SU-DHL-6 (cell line): ENCODE measurements around the gene MAP4K1.

ENCODE experiments used
- H2AFZ ChIP-seq: fragments of 200-600 bp; sonication (generic); 2 replicates; pipeline ENCODE4 v1.6.1; 2014; ENCODE audit warnings: low read depth, mild to moderate bottlenecking, moderate library complexity, mixed read lengths, antibody characterized with exemption, low read length; ENCODE audit not compliant: severe bottlenecking
- H3F3A ChIP-seq: fragments of 200-600 bp; shearing (Covaris generic); 2 replicates; pipeline ENCODE4 v1.6.0; 2016; ENCODE audit warnings: antibody characterized with exemption, mild to moderate bottlenecking; ENCODE audit not compliant: insufficient read depth
- H3K27ac ChIP-seq: fragments of 200-600 bp; sonication (generic); 2 replicates; pipeline ENCODE4 v1.5.1; 2016; ENCODE audit warnings: low read depth, mild to moderate bottlenecking, low read length, moderate library complexity, mixed read lengths
- H3K27me3 ChIP-seq: fragments of 200-600 bp; sonication (generic), shearing (Covaris generic); 2 replicates; pipeline ENCODE4 v1.6.0; 2014; ENCODE audit warnings: mild to moderate bottlenecking, low read length
- H3K36me3 ChIP-seq: fragments of 200-600 bp; sonication (generic); 2 replicates; pipeline ENCODE4 v1.6.1; 2014; ENCODE audit warnings: mild to moderate bottlenecking, low read length, mixed read lengths
- H3K4me2 ChIP-seq: fragments of 300-600, 200-600 bp; shearing (Covaris generic), sonication (generic); 2 replicates; pipeline ENCODE4 v1.6.0; 2014; ENCODE audit warnings: low read length, low read depth, mild to moderate bottlenecking; ENCODE audit not compliant: poor library complexity, severe bottlenecking
- H3K4me3 ChIP-seq: fragments of 200-600 bp; sonication (generic); 2 replicates; pipeline ENCODE4 v1.5.1; 2014; ENCODE audit warnings: antibody characterized with exemption, low read length, mild to moderate bottlenecking, mixed read lengths; ENCODE audit not compliant: insufficient read depth, poor library complexity, severe bottlenecking
- H3K79me2 ChIP-seq: fragments of 200-600 bp; sonication (generic); 2 replicates; pipeline ENCODE4 v1.6.1; 2014; ENCODE audit warnings: mild to moderate bottlenecking, low read length, moderate library complexity; ENCODE audit not compliant: insufficient read depth
- H3K9ac ChIP-seq: fragments of 200-600 bp; sonication (generic); 2 replicates; pipeline ENCODE4 v1.7.0; 2014; ENCODE audit warnings: mild to moderate bottlenecking, low read length
- H3K9me2 ChIP-seq: fragments of 200-600 bp; sonication (generic); replicated peaks from 2 replicates; pipeline ENCODE4 v1.6.1; 2014; ENCODE audit warnings: low read length; ENCODE audit not compliant: insufficient read depth
- H3K9me3 ChIP-seq: fragments of 200-600 bp; sonication (generic); 2 replicates; pipeline ENCODE4 v1.6.1; 2014; ENCODE audit warnings: low read length, mixed read lengths; ENCODE audit not compliant: insufficient read depth
- H4K20me1 ChIP-seq: fragments of 200-600 bp; sonication (generic); 2 replicates; pipeline ENCODE4 v1.6.1; 2014; ENCODE audit warnings: low read depth, mild to moderate bottlenecking, antibody characterized with exemption, low read length, moderate library complexity, mixed read lengths
- EZH2phosphoT487 ChIP-seq: fragments of 200-600 bp; sonication (generic), shearing (Covaris generic); conservative IDR thresholded peaks from 2 replicates; pipeline ENCODE4 v1.6.1; 2018; ENCODE audit warnings: mild to moderate bottlenecking, antibody characterized with exemption, low read length, moderate library complexity, mixed read lengths
- TF ChIP-seq, protein P1 (sequence below): fragments of 200-600 bp; sonication (generic); IDR thresholded peaks from one replicate; pipeline ENCODE4 v1.5.1; 2017; ENCODE audit warnings: antibody characterized with exemption, mild to moderate bottlenecking, low read length, moderate library complexity; ENCODE audit not compliant: insufficient read depth, poor library complexity, severe bottlenecking

Gene MAP4K1

DNA sequence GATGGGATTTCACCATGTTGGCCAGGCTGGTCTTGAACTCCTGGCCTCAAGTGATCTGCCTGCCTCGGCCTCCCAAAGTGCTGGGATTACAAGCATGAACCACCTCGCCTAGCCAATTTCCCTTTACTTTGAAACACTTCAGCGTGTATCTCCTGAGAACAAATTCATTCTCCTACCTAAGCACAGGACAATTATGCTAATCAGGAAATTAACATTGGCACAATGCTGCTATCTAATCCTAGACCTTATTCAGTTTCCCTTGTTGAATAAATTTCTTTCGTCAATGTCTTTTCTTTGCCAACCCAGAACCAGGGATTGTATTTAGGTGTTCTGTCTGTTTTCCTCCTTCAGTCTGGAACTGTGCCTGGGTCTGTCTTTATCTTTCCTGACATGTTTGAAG lies 67.8 kb downstream of the MAP4K1 start:
- H3K4me2 ChIP-seq, result no peak overlapping the region
- no peak overlapping the region for H3K9ac ChIP-seq
- no peak overlapping the region for H2AFZ ChIP-seq
- H3K36me3 ChIP-seq, result no peaks in the 10 kb centered on the region
- no peaks in the 10 kb centered on the region for H3F3A ChIP-seq
- H3K9me3 ChIP-seq, result no peaks in the 10 kb centered on the region
- H3K9me2 ChIP-seq, result no peaks in the 10 kb centered on the region
- TF ChIP-seq, protein P1, sequence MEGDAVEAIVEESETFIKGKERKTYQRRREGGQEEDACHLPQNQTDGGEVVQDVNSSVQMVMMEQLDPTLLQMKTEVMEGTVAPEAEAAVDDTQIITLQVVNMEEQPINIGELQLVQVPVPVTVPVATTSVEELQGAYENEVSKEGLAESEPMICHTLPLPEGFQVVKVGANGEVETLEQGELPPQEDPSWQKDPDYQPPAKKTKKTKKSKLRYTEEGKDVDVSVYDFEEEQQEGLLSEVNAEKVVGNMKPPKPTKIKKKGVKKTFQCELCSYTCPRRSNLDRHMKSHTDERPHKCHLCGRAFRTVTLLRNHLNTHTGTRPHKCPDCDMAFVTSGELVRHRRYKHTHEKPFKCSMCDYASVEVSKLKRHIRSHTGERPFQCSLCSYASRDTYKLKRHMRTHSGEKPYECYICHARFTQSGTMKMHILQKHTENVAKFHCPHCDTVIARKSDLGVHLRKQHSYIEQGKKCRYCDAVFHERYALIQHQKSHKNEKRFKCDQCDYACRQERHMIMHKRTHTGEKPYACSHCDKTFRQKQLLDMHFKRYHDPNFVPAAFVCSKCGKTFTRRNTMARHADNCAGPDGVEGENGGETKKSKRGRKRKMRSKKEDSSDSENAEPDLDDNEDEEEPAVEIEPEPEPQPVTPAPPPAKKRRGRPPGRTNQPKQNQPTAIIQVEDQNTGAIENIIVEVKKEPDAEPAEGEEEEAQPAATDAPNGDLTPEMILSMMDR, result no peak
- no peak for TF ChIP-seq EZH2phosphoT487
- H3K79me2 ChIP-seq, result no peaks in the 10 kb centered on the region
- H3K27ac ChIP-seq, result no peak overlapping the region
- H3K4me3 ChIP-seq, result no peak overlapping the region
- no peaks in the 10 kb centered on the region for H4K20me1 ChIP-seq
- no peaks in the 10 kb centered on the region for H3K27me3 ChIP-seq

DNA sequence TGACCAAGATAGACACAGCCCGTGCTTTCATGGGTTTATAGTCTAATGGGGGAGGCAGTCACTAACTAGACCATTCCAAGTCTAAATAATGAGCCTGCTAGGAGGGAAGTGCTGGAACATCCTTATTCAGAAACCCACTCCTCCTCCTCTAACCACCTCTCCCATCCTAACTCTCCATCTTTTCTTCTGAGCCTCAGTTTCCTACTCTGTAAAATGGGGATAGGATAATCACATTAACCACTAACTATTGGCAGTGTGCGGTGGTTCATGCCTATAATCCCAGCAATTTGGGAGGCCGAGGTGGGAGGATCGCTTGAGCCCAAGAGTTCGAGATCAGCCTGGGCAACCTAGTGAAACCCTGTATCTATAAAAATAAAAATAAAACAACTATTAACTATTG lies 68.7 kb downstream of the MAP4K1 start:
- H3K9me2 ChIP-seq, result no peaks in the 10 kb centered on the region
- no peak overlapping the region for H3K4me3 ChIP-seq
- TF ChIP-seq EZH2phosphoT487, result no peak
- TF ChIP-seq, protein P1, result no peak
- H2AFZ ChIP-seq, result no peak overlapping the region
- no peaks in the 10 kb centered on the region for H3K27me3 ChIP-seq
- no peaks in the 10 kb centered on the region for H3F3A ChIP-seq
- no peak overlapping the region for H3K9ac ChIP-seq
- no peak overlapping the region for H3K4me2 ChIP-seq
- no peaks in the 10 kb centered on the region for H4K20me1 ChIP-seq
- H3K36me3 ChIP-seq, result no peaks in the 10 kb centered on the region
- H3K27ac ChIP-seq, result no peak overlapping the region
- no peaks in the 10 kb centered on the region for H3K9me3 ChIP-seq
- H3K79me2 ChIP-seq, result no peaks in the 10 kb centered on the region

DNA sequence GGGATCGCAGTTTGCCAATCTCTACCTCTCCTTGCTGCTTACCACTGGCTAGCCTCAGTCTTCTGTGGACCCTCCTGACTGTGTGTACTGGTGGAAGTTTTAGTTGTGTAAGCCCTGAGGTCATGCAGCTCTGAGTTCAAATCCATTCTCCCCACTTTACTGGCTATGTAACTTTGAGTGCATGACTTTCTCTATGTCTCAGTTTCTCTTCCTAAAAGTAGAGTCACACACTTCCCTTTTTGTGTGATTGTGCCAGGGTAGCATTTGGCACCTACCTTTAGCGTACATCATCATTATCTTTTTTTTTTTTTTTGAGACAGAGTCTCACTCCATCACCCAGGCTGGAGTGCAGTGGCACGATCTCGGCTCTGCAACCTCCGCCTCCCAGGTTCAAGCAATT lies 70.3 kb downstream of the MAP4K1 start:
- H3F3A ChIP-seq, result no peaks in the 10 kb centered on the region
- no peak overlapping the region for H3K9ac ChIP-seq
- H3K27ac ChIP-seq, result no peak overlapping the region
- no peak overlapping the region for H3K4me2 ChIP-seq
- no peaks in the 10 kb centered on the region for H3K27me3 ChIP-seq
- no peaks in the 10 kb centered on the region for H3K79me2 ChIP-seq
- H3K9me2 ChIP-seq, result no peaks in the 10 kb centered on the region
- no peaks in the 10 kb centered on the region for H3K9me3 ChIP-seq
- no peaks in the 10 kb centered on the region for H4K20me1 ChIP-seq
- no peak overlapping the region for H3K4me3 ChIP-seq
- no peak for TF ChIP-seq EZH2phosphoT487
- TF ChIP-seq, protein P1, result no peak
- no peaks in the 10 kb centered on the region for H3K36me3 ChIP-seq
- no peak overlapping the region for H2AFZ ChIP-seq
